GM12801 (cell line): ENCODE data around the gene ARHGAP40.

Experiments
- TF ChIP-seq, protein P1 (sequence below): IDR thresholded peaks from one replicate; pipeline ENCODE4 v1.5.1; 2011; ENCODE audit warnings: control low read depth; ENCODE audit not compliant: insufficient read length; ENCODE audit errors: extremely low read depth

ARHGAP40 gene

DNA sequence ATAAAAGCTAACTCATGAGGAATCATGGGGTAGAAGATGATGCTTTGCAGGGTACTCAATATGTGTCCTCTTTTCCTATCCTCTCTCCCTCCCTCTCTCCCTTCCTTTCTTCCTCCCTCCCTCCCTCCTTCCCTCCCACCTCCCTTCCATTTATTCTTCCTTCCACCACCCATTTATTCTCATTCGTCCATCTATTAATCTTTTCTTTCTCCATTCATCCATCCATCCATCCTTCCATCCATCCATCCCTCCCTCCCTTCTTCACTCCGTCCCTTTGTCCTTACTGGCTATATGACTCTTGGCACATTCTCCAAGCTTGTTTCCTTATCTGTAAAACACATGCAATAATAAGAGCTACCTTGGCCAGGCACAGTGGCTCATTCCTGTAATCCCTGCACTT, 40.9 kb downstream of the ARHGAP40 start:
- TF ChIP-seq, protein P1, sequence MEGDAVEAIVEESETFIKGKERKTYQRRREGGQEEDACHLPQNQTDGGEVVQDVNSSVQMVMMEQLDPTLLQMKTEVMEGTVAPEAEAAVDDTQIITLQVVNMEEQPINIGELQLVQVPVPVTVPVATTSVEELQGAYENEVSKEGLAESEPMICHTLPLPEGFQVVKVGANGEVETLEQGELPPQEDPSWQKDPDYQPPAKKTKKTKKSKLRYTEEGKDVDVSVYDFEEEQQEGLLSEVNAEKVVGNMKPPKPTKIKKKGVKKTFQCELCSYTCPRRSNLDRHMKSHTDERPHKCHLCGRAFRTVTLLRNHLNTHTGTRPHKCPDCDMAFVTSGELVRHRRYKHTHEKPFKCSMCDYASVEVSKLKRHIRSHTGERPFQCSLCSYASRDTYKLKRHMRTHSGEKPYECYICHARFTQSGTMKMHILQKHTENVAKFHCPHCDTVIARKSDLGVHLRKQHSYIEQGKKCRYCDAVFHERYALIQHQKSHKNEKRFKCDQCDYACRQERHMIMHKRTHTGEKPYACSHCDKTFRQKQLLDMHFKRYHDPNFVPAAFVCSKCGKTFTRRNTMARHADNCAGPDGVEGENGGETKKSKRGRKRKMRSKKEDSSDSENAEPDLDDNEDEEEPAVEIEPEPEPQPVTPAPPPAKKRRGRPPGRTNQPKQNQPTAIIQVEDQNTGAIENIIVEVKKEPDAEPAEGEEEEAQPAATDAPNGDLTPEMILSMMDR, result no peak

DNA sequence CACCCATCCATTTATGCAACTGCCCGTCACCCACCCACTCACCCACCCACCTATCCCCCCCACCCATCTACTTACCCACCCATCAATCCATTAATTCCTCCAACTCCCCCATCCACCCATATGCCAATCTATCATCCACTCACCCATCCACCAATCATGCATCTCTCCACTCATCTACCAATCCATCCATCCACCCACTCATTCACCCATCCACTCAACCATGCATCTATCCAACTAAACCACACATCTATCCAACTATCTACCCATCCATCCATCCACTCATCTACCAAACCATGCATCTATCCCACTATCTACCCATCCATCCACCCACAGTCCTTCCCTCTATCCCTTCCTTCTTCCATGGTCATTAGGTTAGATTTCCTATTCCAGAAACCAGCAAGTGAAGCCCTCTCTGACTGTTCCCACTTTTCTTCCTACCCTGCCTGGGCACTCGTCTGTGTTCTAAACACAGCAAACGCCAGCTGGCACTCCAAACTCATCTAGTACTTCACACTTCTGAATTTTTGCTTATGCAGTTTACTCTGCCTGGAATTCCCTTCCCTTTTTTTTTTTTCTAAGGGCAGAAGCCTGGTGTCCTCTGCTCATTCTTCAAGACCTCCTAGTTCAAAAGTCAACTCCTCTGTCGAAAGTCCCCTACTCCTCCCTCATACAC, 43.1 kb downstream of the ARHGAP40 start:
- TF ChIP-seq, protein P1, result no peak

DNA sequence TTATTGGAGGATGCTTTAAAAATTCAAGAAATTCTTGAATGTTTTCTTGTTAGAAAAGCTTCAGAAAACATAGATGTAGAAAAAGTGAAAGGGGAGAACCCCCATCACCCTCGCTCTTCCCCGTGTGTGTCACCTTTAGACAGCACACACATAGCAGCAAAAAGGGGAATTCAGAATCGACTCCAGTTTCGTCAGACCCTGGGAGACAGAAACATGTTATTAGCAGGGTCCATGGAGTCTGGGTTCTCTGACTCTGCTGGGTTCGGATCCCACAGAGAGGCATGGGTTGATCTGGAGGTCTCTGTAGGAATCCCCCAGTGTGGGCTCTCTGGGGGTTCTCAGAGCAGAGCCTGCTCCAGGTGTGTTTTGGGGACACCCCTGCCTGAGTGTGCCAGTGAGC, 43.7 kb downstream of the ARHGAP40 start:
- TF ChIP-seq, protein P1, result no peak

DNA sequence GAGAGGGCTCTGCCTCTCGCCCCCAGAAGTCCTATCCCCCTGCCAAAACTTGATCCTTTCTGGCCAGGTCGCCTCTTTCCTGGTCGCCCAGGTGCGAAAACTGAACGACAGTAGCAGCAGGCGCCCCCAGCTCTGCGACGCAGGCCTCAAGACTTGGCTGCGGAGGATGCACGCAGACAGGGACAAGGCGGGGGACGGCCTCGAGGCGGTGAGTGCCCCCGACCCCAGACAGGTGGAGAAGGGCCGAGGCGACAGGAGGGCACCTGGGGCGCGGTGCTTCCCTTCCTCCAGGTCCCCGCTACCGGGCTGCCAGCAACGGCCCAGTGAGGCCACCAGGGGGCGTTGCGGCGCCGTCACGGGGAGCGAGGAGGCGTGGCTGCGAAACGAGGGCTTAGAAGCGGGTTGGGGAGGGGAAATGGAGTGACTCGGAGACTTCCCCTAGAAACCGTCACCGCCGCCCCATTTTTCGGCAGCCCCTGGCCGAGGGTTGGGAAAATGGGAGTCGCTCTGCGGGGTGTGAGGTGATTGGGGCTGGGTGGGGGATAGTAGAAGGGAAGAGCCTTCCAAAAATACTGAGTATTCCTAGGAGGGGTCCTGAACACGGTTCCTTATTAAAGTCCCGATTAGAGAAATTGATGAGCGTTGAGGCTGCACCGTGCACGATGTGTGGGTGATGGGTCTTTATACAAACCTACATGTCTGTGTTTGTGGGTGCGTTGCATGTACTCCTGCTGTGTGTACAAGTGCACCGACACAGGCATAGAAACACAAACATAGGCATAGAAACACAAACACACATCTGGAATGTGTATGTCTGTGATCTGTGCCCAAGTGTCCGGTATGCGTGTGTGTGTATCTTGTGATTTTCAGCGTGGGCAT, 44.6 kb downstream of the ARHGAP40 start:
- TF ChIP-seq, protein P1, result no peak

DNA sequence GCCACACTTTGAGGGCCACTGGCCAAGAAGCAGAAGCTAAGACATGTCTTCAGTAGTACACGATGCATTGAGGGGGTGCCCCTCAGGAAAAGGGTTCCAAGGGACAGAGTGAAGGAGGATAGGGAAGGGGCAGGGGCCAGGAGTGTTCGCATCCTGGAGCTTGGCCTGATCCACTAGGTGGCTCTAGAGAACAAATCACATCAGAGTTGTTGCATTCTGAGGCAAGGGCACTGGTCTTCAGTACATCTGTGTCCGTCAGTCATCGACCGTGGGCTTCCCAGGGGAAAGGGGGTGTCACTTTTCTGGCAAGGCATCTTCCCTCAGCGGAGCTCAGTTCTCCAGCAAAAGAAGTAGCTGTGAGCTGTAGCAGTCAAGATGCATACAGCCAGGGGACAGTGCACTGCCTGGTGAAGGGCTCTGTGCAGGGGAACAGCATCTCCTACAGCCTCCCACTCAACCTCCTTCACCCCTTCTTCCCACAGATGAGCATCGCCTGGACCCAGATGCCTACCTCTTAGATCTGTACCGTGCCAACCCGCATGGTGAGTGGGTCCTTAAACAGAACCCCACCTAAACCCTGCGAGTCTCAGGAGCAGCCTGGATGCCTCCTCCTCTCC, 47.8 kb downstream of the ARHGAP40 start:
- TF ChIP-seq, protein P1, result no peak

DNA sequence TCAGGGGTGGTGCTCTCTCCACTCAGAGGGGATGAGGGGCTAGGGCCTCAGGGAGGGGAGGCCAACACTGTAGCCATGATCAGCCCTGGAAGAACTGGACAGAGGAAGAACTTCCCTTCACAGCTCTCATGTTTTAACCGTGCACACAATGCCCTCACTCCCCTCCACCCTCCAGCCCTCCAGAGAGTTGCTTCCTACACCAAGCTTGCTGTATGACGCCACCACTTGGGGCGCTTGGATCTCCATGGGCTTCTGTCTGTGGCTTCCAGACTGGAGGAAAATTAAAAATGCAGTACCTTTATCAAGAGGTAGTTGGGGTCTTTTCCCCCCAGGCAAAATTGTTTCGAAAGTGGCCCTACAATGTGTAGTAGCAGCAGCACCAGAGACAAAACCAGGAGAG, 48.4 kb downstream of the ARHGAP40 start:
- TF ChIP-seq, protein P1, result no peak

DNA sequence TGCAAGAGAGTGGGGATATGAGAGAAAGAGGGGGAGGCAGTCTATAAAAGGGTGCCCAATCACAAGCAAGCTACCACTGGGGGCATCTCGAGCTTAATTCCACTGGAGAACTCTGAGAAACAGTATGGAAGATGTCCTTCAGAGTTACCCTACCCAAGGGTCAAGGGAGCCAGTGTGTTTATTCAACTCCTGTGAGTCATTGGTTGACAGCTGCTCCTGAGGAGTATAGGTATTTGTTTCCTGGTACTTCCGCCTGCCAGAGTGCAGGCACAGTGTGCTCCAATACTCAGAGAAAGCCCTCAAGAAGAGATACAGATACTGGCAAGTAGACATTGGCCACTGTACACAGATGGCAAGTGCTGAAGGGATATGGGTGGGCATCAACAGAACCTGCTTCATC, 49.5 kb downstream of the ARHGAP40 start:
- TF ChIP-seq, protein P1, result no peak
